ENCODE data around the gene SYT15B.
"Not testable (repeated sequence)": the region's sequence is repeated elsewhere in the genome, so short reads cannot be mapped to it uniquely, and the experiment has no call there.

Gene SYT15B

GRCh38 chr10:47763554-47764175 lies at the start of gene SYT15B:
SYT15B (minus strand) TSS chr10:47763592; CDS start chr10:47762640, 952 bp downstream.
- not testable (repeated sequence) for DNase-seq (ENCODE audit: low spot score)

GRCh38 chr10:47779590-47779989 lies 16.2 kb upstream of the SYT15B start:
- DNase-seq (ENCODE audit: low spot score): not testable (repeated sequence)

GRCh38 chr10:47775361-47776231 lies 12.2 kb upstream of the SYT15B start:
- peak; percentile 77 for DNase-seq (ENCODE audit: low spot score)

- not testable (repeated sequence) for DNase-seq (ENCODE audit: low spot score)
These were observed 7.4 kb upstream of the SYT15B start for GRCh38 chr10:47770745-47771144.

GRCh38 chr10:47768578-47769115 lies 5.3 kb upstream of the SYT15B start:
- not testable (repeated sequence) for DNase-seq (ENCODE audit: low spot score)

- peak; percentile 16 for DNase-seq (ENCODE audit: low spot score)
These were observed 4.7 kb upstream of the SYT15B start for GRCh38 chr10:47768085-47768484.

- not testable (repeated sequence) for DNase-seq (ENCODE audit: low spot score)
These were observed 3.8 kb upstream of the SYT15B start for GRCh38 chr10:47767236-47767635.

GRCh38 chr10:47765232-47765631 lies 1.8 kb upstream of the SYT15B start:
- DNase-seq (ENCODE audit: low spot score): not testable (repeated sequence)

- DNase-seq (ENCODE audit: low spot score): not testable (repeated sequence)
These were observed 478 bp downstream of the SYT15B start for GRCh38 chr10:47762674-47763553.

GRCh38 chr10:47758855-47759254 lies 4.5 kb downstream of the SYT15B start:
- not testable (repeated sequence) for DNase-seq (ENCODE audit: low spot score)

- DNase-seq (ENCODE audit: low spot score): not testable (repeated sequence)
These were observed 7.2 kb downstream of the SYT15B start for GRCh38 chr10:47756169-47756568.

GRCh38 chr10:47753871-47754270 lies 9.5 kb downstream of the SYT15B start:
- not testable (repeated sequence) for DNase-seq (ENCODE audit: low spot score)

GRCh38 chr10:47753176-47753575 lies 10.2 kb downstream of the SYT15B start:
- DNase-seq (ENCODE audit: low spot score): not testable (repeated sequence)

GRCh38 chr10:47751821-47752220 lies 11.6 kb downstream of the SYT15B start:
- DNase-seq (ENCODE audit: low spot score): not testable (repeated sequence)

GRCh38 chr10:47750360-47750759 lies 13.0 kb downstream of the SYT15B start:
- DNase-seq (ENCODE audit: low spot score): not testable (repeated sequence)

GRCh38 chr10:47746780-47747376 lies 16.5 kb downstream of the SYT15B start:
- DNase-seq (ENCODE audit: low spot score): not testable (repeated sequence)

GRCh38 chr10:47744881-47745280 lies 18.5 kb downstream of the SYT15B start:
- not testable (repeated sequence) for DNase-seq (ENCODE audit: low spot score)

GRCh38 chr10:47743611-47744550 lies 19.5 kb downstream of the SYT15B start:
- peak; percentile 32 for DNase-seq (ENCODE audit: low spot score)

- not testable (repeated sequence) for DNase-seq (ENCODE audit: low spot score)
These were observed 22.5 kb downstream of the SYT15B start for GRCh38 chr10:47740868-47741267.

GRCh38 chr10:47730911-47731310 lies 32.5 kb downstream of the SYT15B start:
- DNase-seq (ENCODE audit: low spot score): not testable (repeated sequence)
